ENCODE results near the gene KRTAP2-4. TPM values are rescaled to one million over a fixed set of nuclear protein-coding genes. Genes with fewer than 3 reads are reported as not detected.
"Not testable (repeated sequence)": the region's sequence is repeated elsewhere in the genome, so short reads cannot be mapped to it uniquely, and the experiment has no call there.

KRTAP2-4 gene
- total and polyA plus RNA-seq, 2 experiments from 2014 or later, result not detected

GRCh38 chr17:41054025-41054424, 11.7 kb downstream of the KRTAP2-4 start:
- Histone ChIP-seq H3K9me3 (ENCODE audit: low read depth) (no peaks in the 10 kb centered on the region), H3K36me3 (no peaks in the 10 kb centered on the region), H3K4me3 (no peak overlapping the region), H3K27ac (no peak overlapping the region), H3K27me3 (no peaks in the 10 kb centered on the region), H3K4me1 (ENCODE audit: low read depth) (no peaks in the 10 kb centered on the region)
- no peak for TF ChIP-seq CTCF (IDR thresholded peaks at IDR 0.05; ENCODE audit: low read depth, low read length)
- no peak for DNase-seq (ENCODE audit: low read depth in 1 of 2, low spot score in 1 of 2)

GRCh38 chr17:41052566-41052965, 13.1 kb downstream of the KRTAP2-4 start:
- no peaks in the 10 kb centered on the region for H3K36me3 ChIP-seq
- H3K9me3 ChIP-seq (ENCODE audit: low read depth), result no peaks in the 10 kb centered on the region
- DNase-seq (ENCODE audit: low read depth in 1 of 2, low spot score in 1 of 2), result no peak
- TF ChIP-seq CTCF (IDR thresholded peaks at IDR 0.05; ENCODE audit: low read depth, low read length), result no peak
- H3K27me3 ChIP-seq, result no peaks in the 10 kb centered on the region
- no peaks in the 10 kb centered on the region for H3K4me1 ChIP-seq (ENCODE audit: low read depth)
- no peak overlapping the region for H3K4me3 ChIP-seq
- no peak overlapping the region for H3K27ac ChIP-seq

- H3K4me1 ChIP-seq (ENCODE audit: low read depth), result no peaks in the 10 kb centered on the region
- H3K27ac ChIP-seq, result no peak overlapping the region
- H3K9me3 ChIP-seq (ENCODE audit: low read depth), result no peaks in the 10 kb centered on the region
- no peak for TF ChIP-seq CTCF (IDR thresholded peaks at IDR 0.05; ENCODE audit: low read depth, low read length)
- H3K27me3 ChIP-seq, result no peaks in the 10 kb centered on the region
- H3K4me3 ChIP-seq, result no peak overlapping the region
- no peak for DNase-seq (ENCODE audit: low read depth in 1 of 2, low spot score in 1 of 2)
- no peaks in the 10 kb centered on the region for H3K36me3 ChIP-seq
Measured at GRCh38 chr17:41049110-41049509, 16.6 kb downstream of the KRTAP2-4 start.

- no peak for DNase-seq (ENCODE audit: low read depth in 1 of 2, low spot score in 1 of 2)
- Histone ChIP-seq H3K27ac (no peak overlapping the region), H3K4me1 (ENCODE audit: low read depth) (no peaks in the 10 kb centered on the region), H3K9me3 (ENCODE audit: low read depth) (no peaks in the 10 kb centered on the region), H3K36me3 (no peaks in the 10 kb centered on the region), H3K4me3 (no peak overlapping the region), H3K27me3 (no peaks in the 10 kb centered on the region)
- no peak for TF ChIP-seq CTCF (IDR thresholded peaks at IDR 0.05; ENCODE audit: low read depth, low read length)
Measured at GRCh38 chr17:41048441-41048840, 17.2 kb downstream of the KRTAP2-4 start.

- H3K9me3 ChIP-seq (ENCODE audit: low read depth); H3K27me3 ChIP-seq; H3K4me3 ChIP-seq; DNase-seq (ENCODE audit: low read depth in 1 of 2, low spot score in 1 of 2); H3K27ac ChIP-seq; H3K36me3 ChIP-seq; H3K4me1 ChIP-seq (ENCODE audit: low read depth): not testable (repeated sequence)
Measured at GRCh38 chr17:41046735-41047465, 18.8 kb downstream of the KRTAP2-4 start, which contains the start of gene KRTAP2-1. KRTAP2-1 (minus strand) TSS chr17:41047316; CDS start chr17:41047267, 49 bp downstream.

GRCh38 chr17:41042953-41043352, 22.7 kb downstream of the KRTAP2-4 start:
- no peaks in the 10 kb centered on the region for H3K9me3 ChIP-seq (ENCODE audit: low read depth)
- no peak overlapping the region for H3K27ac ChIP-seq
- H3K4me1 ChIP-seq (ENCODE audit: low read depth), result no peaks in the 10 kb centered on the region
- DNase-seq (ENCODE audit: low read depth in 1 of 2, low spot score in 1 of 2), result no peak
- no peak overlapping the region for H3K4me3 ChIP-seq
- TF ChIP-seq CTCF (IDR thresholded peaks at IDR 0.05; ENCODE audit: low read depth, low read length), result no peak
- no peaks in the 10 kb centered on the region for H3K36me3 ChIP-seq
- H3K27me3 ChIP-seq, result no peaks in the 10 kb centered on the region

- H3K36me3 ChIP-seq; H3K27ac ChIP-seq; H3K4me1 ChIP-seq (ENCODE audit: low read depth); H3K27me3 ChIP-seq; H3K4me3 ChIP-seq; H3K9me3 ChIP-seq (ENCODE audit: low read depth); DNase-seq (ENCODE audit: low read depth in 1 of 2, low spot score in 1 of 2): not testable (repeated sequence)
Measured at GRCh38 chr17:41040783-41041571, 24.7 kb downstream of the KRTAP2-4 start, which contains the start of gene KRTAP1-1. KRTAP1-1 (minus strand) TSS chr17:41041450; CDS start chr17:41041397, 53 bp downstream.

Data from cardiac muscle cell (in vitro differentiated cells and primary cell).